Measurements from ENCODE around the gene ZFR. TPM values are rescaled to one million over a fixed set of nuclear protein-coding genes. Genes with fewer than 3 reads are reported as not detected.

Gene ZFR
- total RNA-seq, 1 experiment from 2014 or later, result 72.7 TPM

- Histone ChIP-seq H3K27ac (ENCODE audit: low read length) (no peak overlapping the region), H3K4me1 (ENCODE audit: control insufficient read depth, insufficient read depth, low read length) (0 out of 2 replicates have a peak, but pooled peaks cover 3% of the 10 kb centered on the region), H3K27me3 (ENCODE audit: control insufficient read depth, insufficient read depth, low read length) (no peaks in the 10 kb centered on the region), H3K36me3 (ENCODE audit: control insufficient read depth, insufficient read depth, low read length) (no peaks in the 10 kb centered on the region), H3K9me3 (ENCODE audit: control insufficient read depth, insufficient read depth, low read depth, low read length) (no peaks in the 10 kb centered on the region), H3K4me3 (ENCODE audit: low read depth in 2 of 2, low read length in 2 of 2) (no peak overlapping the region)
- intact Hi-C loops (cut with micrococcal nuclease; ENCODE audit: unreplicated experiment), result no loop called here
- POLR2A ChIA-PET, result interaction anchor here (0.7 kb wide), 1 partner anchor 269 kb away, joined by 4 read pairs; no protein-coding TSS in a partner anchor
- TF ChIP-seq TCF7L2 (IDR thresholded peaks at IDR 0.05; ENCODE audit: low read depth, low read length), result no peak
- no peak for TF ChIP-seq CTCF (IDR thresholded peaks at IDR 0.05)
- TF ChIP-seq POLR2AphosphoS5 (IDR thresholded peaks at IDR 0.05; ENCODE audit: low read depth, low read length), result no peak
- TF ChIP-seq REST (IDR thresholded peaks at IDR 0.05; ENCODE audit: insufficient read depth in 1 of 2, low read depth in 2 of 2, low read length in 1 of 2), result no peak
- no peak for TF ChIP-seq SIN3A (IDR thresholded peaks at IDR 0.05; ENCODE audit: borderline replicate concordance, insufficient read depth, low read depth, low read length)
- in situ Hi-C loops (cut with HindIII; ENCODE audit: low pct_unique_long_range_greater_than_20kb, low sequenced_read_pairs), result no loop called here
- BruUV-seq (replicated peaks), result no TSS peak
- no peak for DNase-seq (ENCODE audit: low read depth, low spot score)
- no peak for ATAC-seq
- CTCF ChIA-PET, result no interaction called here
Measured at GRCh38 chr5:32307769-32308194, 136.8 kb downstream of the ZFR start.

GRCh38 chr5:32304622-32305021 lies 139.9 kb downstream of the ZFR start:
- no TSS peak for BruUV-seq (replicated peaks)
- intact Hi-C loops (cut with micrococcal nuclease; ENCODE audit: unreplicated experiment) (no loop called here), in situ Hi-C loops (cut with HindIII; ENCODE audit: low pct_unique_long_range_greater_than_20kb, low sequenced_read_pairs) (no loop called here)
- DNase-seq (ENCODE audit: low read depth, low spot score), result no peak
- no peaks in the 10 kb centered on the region for H3K4me1 ChIP-seq (ENCODE audit: control insufficient read depth, insufficient read depth, low read length)
- ChIA-PET CTCF (no interaction called here), POLR2A (no interaction called here)
- H3K36me3 ChIP-seq (ENCODE audit: control insufficient read depth, insufficient read depth, low read length), result no peaks in the 10 kb centered on the region
- TF ChIP-seq TCF7L2 (IDR thresholded peaks at IDR 0.05; ENCODE audit: low read depth, low read length) (no peak), REST (IDR thresholded peaks at IDR 0.05; ENCODE audit: insufficient read depth in 1 of 2, low read depth in 2 of 2, low read length in 1 of 2) (no peak), POLR2AphosphoS5 (IDR thresholded peaks at IDR 0.05; ENCODE audit: low read depth, low read length) (no peak), SIN3A (IDR thresholded peaks at IDR 0.05; ENCODE audit: borderline replicate concordance, insufficient read depth, low read depth, low read length) (no peak), CTCF (IDR thresholded peaks at IDR 0.05) (no peak)
- no peak overlapping the region for H3K27ac ChIP-seq (ENCODE audit: low read length)
- H3K4me3 ChIP-seq (ENCODE audit: low read depth in 2 of 2, low read length in 2 of 2), result no peak overlapping the region
- no peak for ATAC-seq
- H3K9me3 ChIP-seq (ENCODE audit: control insufficient read depth, insufficient read depth, low read depth, low read length), result no peaks in the 10 kb centered on the region
- no peaks in the 10 kb centered on the region for H3K27me3 ChIP-seq (ENCODE audit: control insufficient read depth, insufficient read depth, low read length)

Small RNA genes lying within 50 kb of the gene (microRNA-seq; reads per million reads assigned to microRNA genes)
- 10.5 reads per million, percentile 30 among the genes with 10 or more reads in this experiment for gene MIR579 (ENCODE audit: unreplicated experiment)

Other genes with a start within 250 kb of the ZFR start
- 42.4 TPM for gene MTMR12, start 131.8 kb downstream of the ZFR start, total RNA-seq (2021; ENCODE audit: unreplicated experiment)
- 204 TPM for gene SUB1, start 140.8 kb upstream of the ZFR start, total RNA-seq (2021; ENCODE audit: unreplicated experiment)

All from Panc1 (cell line).